ENCODE data around the gene C17orf78.
A peak's percentile ranks its signal among the peaks of the same experiment; 100 is the strongest.

Gene C17orf78

GRCh38 chr17:37375706-37376105, at the start of gene C17orf78:
TSS of gene C17orf78 (plus strand) at chr17:37375985. CDS start at chr17:37376093, 108 bp downstream.
- TF ChIP-seq RAD21 (IDR thresholded peaks at IDR 0.05; ENCODE audit: low read depth) (no peak), YY1 (IDR thresholded peaks at IDR 0.05; ENCODE audit: low read depth) (no peak), FOXM1 (IDR thresholded peaks at IDR 0.05; ENCODE audit: borderline replicate concordance, low read depth) (no peak)

- TF ChIP-seq TCF12 (IDR thresholded peaks at IDR 0.05; ENCODE audit: low read depth) (no peak), EP300 (IDR thresholded peaks at IDR 0.05; ENCODE audit: borderline replicate concordance) (no peak), USF1 (IDR thresholded peaks at IDR 0.05) (no peak), REST (IDR thresholded peaks at IDR 0.05; ENCODE audit: low read depth) (no peak), EGR1 (IDR thresholded peaks at IDR 0.05) (no peak), TEAD4 (IDR thresholded peaks at IDR 0.05) (no peak), ZBTB7A (IDR thresholded peaks at IDR 0.05; ENCODE audit: low read depth) (no peak), TAF1 (IDR thresholded peaks at IDR 0.05; ENCODE audit: low read depth) (no peak), MAX (IDR thresholded peaks at IDR 0.05) (no peak), YY1 (IDR thresholded peaks at IDR 0.05; ENCODE audit: low read depth) (no peak), CEBPB (IDR thresholded peaks at IDR 0.05) (no peak)
Measured at GRCh38 chr17:37327341-37328090, 48.3 kb upstream of the C17orf78 start.

GRCh38 chr17:37338847-37339246, 36.9 kb upstream of the C17orf78 start:
- TF ChIP-seq TCF12 (IDR thresholded peaks at IDR 0.05; ENCODE audit: low read depth), result no peak
- no peak for TF ChIP-seq FOXM1 (IDR thresholded peaks at IDR 0.05; ENCODE audit: borderline replicate concordance, low read depth)
- no peak for TF ChIP-seq MAX (IDR thresholded peaks at IDR 0.05)
- no peak for TF ChIP-seq USF1 (IDR thresholded peaks at IDR 0.05)
- TF ChIP-seq CEBPB (IDR thresholded peaks at IDR 0.05), result no peak
- no peak for TF ChIP-seq TAF1 (IDR thresholded peaks at IDR 0.05; ENCODE audit: low read depth)
- TF ChIP-seq CREB1 (IDR thresholded peaks at IDR 0.05; ENCODE audit: low read depth), result no peak
- TF ChIP-seq TEAD4 (IDR thresholded peaks at IDR 0.05), result no peak
- TF ChIP-seq NFIC (IDR thresholded peaks at IDR 0.05), result no peak

GRCh38 chr17:37339321-37339720, 36.5 kb upstream of the C17orf78 start:
- TF ChIP-seq FOXM1 (IDR thresholded peaks at IDR 0.05; ENCODE audit: borderline replicate concordance, low read depth) (no peak), USF1 (IDR thresholded peaks at IDR 0.05) (no peak), REST (IDR thresholded peaks at IDR 0.05; ENCODE audit: low read depth) (peak; percentile 35; the same call in 1 of the 2 replicates), TEAD4 (IDR thresholded peaks at IDR 0.05) (no peak)

- TF ChIP-seq TCF12 (IDR thresholded peaks at IDR 0.05; ENCODE audit: low read depth) (no peak), RAD21 (IDR thresholded peaks at IDR 0.05; ENCODE audit: low read depth) (no peak), TEAD4 (IDR thresholded peaks at IDR 0.05) (no peak), EP300 (IDR thresholded peaks at IDR 0.05; ENCODE audit: borderline replicate concordance) (no peak), ZBTB7A (IDR thresholded peaks at IDR 0.05; ENCODE audit: low read depth) (no peak), NFIC (IDR thresholded peaks at IDR 0.05) (no peak), FOXM1 (IDR thresholded peaks at IDR 0.05; ENCODE audit: borderline replicate concordance, low read depth) (no peak), USF1 (IDR thresholded peaks at IDR 0.05) (no peak), YY1 (IDR thresholded peaks at IDR 0.05; ENCODE audit: low read depth) (no peak)
Measured at GRCh38 chr17:37340804-37341203, 35.0 kb upstream of the C17orf78 start.
